ENCODE results near the gene LRMDA. TPM values are rescaled to one million over a fixed set of nuclear protein-coding genes. Genes with fewer than 3 reads are reported as not detected.
A peak's percentile ranks its signal among the peaks of the same experiment; 100 is the strongest.

LRMDA gene
- total and polyA plus RNA-seq, 10 of the 15 experiments (the other 5 are each of a cell fraction or from before 2014, with no cell fraction given) = 0.07 to 0.54 (median 0.29) TPM; not detected in 4

DNA sequence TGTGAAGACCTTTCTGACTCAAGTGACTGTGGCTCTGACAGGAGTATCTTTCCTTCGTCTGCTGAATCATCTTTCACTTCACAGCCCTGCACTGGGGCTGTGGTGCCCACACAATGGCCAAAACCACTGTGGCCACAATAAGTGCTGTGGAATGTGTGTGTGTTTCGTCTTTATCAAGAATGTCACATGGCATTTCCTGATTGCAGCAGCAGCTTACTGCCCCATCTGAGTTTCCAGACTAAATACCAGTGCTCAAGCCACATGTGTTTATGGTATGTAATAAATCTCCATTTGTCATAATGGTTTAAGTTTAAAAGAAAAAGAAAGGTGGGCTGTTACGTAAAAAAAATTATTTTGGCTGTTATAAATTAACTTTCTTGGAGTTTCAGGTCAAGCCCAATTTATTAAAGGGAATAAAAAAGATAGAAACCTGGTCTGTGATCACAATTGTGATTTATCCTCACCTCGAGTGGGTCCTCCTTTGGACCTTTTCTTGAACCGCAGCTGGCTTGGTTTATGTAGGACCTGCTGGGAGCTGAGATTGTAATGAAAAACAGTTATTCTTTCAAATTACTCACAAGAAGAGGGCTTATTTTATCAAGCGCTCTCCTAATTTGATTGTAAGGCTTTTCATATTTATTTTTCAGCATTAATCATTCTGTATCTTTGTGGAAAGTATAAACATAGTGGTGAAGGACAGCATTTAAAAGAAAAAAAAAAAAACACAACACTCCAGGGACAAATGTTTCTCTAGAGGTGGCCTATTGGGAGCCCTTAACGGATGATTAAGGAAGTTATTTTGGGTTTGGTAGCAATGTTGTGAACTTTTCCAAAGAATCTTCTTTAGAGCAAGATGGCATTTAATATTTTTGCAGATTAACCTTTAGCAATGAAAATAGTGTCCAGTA is 116.2 kb downstream of the LRMDA start:
- no peaks in the 10 kb centered on the region for H3K79me2 ChIP-seq (ENCODE audit: control insufficient read depth, insufficient read depth, low read length)
- WGBS (ENCODE audit: insufficient coverage, insufficient replicate concordance, low lambda C conversion rate, missing lambda C conversion rate) = 1% methylated on average over 7 of the region's 7 CpGs
- no peak overlapping the region for H3K4me3 ChIP-seq
- peak; percentile 95 for ATAC-seq
- H3K9ac ChIP-seq (ENCODE audit: control insufficient read depth, insufficient read depth, low read length) = no peak overlapping the region
- no peaks in the 10 kb centered on the region for H3K36me3 ChIP-seq (ENCODE audit: control insufficient read depth in 2 of 2, insufficient read depth in 2 of 2, low read length in 1 of 2)
- H3K27ac ChIP-seq (ENCODE audit: control insufficient read depth, insufficient read depth) = no peak overlapping the region
- ChIA-PET SMC1A (ENCODE audit: uncharacterized antibody, unreplicated experiment) (interaction anchor here (0.7 to 4.9 kb wide), 11 partner anchors 11 to 85 kb away, joined by 3 to 30 read pairs (median 4); no protein-coding TSS in a partner anchor), CTCF (interaction anchor here (3.0 kb wide), 1 partner anchor 23 kb away, joined by 13 read pairs; no protein-coding TSS in a partner anchor), RAD21 (ENCODE audit: unreplicated experiment) (interaction anchor here (1.2 to 2.7 kb wide), 4 partner anchors 55 to 146 kb away, joined by 4 to 7 read pairs (median 6); partner anchors contain the start of gene ZNF503), POLR2A (interaction anchor here (0.5 to 1.2 kb wide), 3 partner anchors 20 to 117 kb away, joined by 3 to 4 read pairs (median 3); no protein-coding TSS in a partner anchor)
- DNase-seq (ENCODE audit: low read depth, low spot score) = peak; percentile 33
- no peaks in the 10 kb centered on the region for H3K27me3 ChIP-seq (replicated peaks in 1 of 2; ENCODE audit: control insufficient read depth in 2 of 2, insufficient read depth in 2 of 2, low read length in 1 of 2)
- H4K20me1 ChIP-seq (ENCODE audit: control insufficient read depth, insufficient read depth) = no peaks in the 10 kb centered on the region
- H3K4me2 ChIP-seq (ENCODE audit: control insufficient read depth, insufficient read depth) = no peak overlapping the region
- no peak overlapping the region for H2AFZ ChIP-seq (ENCODE audit: control insufficient read depth, low read depth, low read length)
- FAIRE-seq = peak; percentile 7
- intact Hi-C loops (cut with micrococcal nuclease; ENCODE audit: unreplicated experiment) (no loop called here), in situ Hi-C loops (cut with MboI) (no loop called here)
- no peaks in the 10 kb centered on the region for H3K4me1 ChIP-seq (ENCODE audit: control insufficient read depth, insufficient read depth, low read length)
- no TSS peak for BruUV-seq (replicated peaks)
- H3K9me3 ChIP-seq (replicated peaks; ENCODE audit: control insufficient read depth, insufficient read depth, low read length) = no peaks in the 10 kb centered on the region
- TF ChIP-seq POU2F2 (IDR thresholded peaks at IDR 0.05; ENCODE audit: borderline replicate concordance, low read depth, low read length) (no peak), RAD51 (IDR thresholded peaks at IDR 0.05) (peak; percentile 47; the same call in 1 of the 2 replicates), RELA (IDR thresholded peaks at IDR 0.05; ENCODE audit: borderline replicate concordance, partially characterized antibody) (no peak), BHLHE40 (IDR thresholded peaks at IDR 0.05; ENCODE audit: borderline replicate concordance in 1 of 2, low read depth in 2 of 2, low read length in 1 of 2) (peak in 1 of 2 experiments; percentile 39; a peak in 1 of 4 replicates), FOXM1 (IDR thresholded peaks at IDR 0.05; ENCODE audit: low read depth, low read length) (no peak), EP300 (IDR thresholded peaks at IDR 0.05; ENCODE audit: borderline replicate concordance in 1 of 2, control insufficient read depth in 1 of 2, low read depth in 2 of 2, low read length in 2 of 2) (0 out of 4 replicates have a peak, but pooled peaks of 1 of the 2 experiments have one; percentile 13), RBBP5 (conservative IDR thresholded peaks at IDR 0.05) (no peak), CREM (IDR thresholded peaks at IDR 0.05; ENCODE audit: low read depth) (no peak), MYC (IDR thresholded peaks at IDR 0.05; ENCODE audit: insufficient read depth, insufficient read length, insufficient replicate concordance, low read length, severe bottlenecking) (no peak)
- TF ChIP-seq, protein P1, sequence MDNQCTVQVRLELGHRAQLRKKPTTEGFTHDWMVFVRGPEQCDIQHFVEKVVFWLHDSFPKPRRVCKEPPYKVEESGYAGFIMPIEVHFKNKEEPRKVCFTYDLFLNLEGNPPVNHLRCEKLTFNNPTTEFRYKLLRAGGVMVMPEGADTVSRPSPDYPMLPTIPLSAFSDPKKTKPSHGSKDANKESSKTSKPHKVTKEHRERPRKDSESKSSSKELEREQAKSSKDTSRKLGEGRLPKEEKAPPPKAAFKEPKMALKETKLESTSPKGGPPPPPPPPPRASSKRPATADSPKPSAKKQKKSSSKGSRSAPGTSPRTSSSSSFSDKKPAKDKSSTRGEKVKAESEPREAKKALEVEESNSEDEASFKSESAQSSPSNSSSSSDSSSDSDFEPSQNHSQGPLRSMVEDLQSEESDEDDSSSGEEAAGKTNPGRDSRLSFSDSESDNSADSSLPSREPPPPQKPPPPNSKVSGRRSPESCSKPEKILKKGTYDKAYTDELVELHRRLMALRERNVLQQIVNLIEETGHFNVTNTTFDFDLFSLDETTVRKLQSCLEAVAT (IDR thresholded peaks at IDR 0.05) = peak; percentile 32; the same call in 1 of the 2 replicates
- TF ChIP-seq, protein P2, sequence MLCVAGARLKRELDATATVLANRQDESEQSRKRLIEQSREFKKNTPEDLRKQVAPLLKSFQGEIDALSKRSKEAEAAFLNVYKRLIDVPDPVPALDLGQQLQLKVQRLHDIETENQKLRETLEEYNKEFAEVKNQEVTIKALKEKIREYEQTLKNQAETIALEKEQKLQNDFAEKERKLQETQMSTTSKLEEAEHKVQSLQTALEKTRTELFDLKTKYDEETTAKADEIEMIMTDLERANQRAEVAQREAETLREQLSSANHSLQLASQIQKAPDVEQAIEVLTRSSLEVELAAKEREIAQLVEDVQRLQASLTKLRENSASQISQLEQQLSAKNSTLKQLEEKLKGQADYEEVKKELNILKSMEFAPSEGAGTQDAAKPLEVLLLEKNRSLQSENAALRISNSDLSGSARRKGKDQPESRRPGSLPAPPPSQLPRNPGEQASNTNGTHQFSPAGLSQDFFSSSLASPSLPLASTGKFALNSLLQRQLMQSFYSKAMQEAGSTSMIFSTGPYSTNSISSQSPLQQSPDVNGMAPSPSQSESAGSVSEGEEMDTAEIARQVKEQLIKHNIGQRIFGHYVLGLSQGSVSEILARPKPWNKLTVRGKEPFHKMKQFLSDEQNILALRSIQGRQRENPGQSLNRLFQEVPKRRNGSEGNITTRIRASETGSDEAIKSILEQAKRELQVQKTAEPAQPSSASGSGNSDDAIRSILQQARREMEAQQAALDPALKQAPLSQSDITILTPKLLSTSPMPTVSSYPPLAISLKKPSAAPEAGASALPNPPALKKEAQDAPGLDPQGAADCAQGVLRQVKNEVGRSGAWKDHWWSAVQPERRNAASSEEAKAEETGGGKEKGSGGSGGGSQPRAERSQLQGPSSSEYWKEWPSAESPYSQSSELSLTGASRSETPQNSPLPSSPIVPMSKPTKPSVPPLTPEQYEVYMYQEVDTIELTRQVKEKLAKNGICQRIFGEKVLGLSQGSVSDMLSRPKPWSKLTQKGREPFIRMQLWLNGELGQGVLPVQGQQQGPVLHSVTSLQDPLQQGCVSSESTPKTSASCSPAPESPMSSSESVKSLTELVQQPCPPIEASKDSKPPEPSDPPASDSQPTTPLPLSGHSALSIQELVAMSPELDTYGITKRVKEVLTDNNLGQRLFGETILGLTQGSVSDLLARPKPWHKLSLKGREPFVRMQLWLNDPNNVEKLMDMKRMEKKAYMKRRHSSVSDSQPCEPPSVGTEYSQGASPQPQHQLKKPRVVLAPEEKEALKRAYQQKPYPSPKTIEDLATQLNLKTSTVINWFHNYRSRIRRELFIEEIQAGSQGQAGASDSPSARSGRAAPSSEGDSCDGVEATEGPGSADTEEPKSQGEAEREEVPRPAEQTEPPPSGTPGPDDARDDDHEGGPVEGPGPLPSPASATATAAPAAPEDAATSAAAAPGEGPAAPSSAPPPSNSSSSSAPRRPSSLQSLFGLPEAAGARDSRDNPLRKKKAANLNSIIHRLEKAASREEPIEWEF (IDR thresholded peaks at IDR 0.05; ENCODE audit: insufficient replicate concordance, low read depth, low read length) = no peak
- TF ChIP-seq, protein P3, sequence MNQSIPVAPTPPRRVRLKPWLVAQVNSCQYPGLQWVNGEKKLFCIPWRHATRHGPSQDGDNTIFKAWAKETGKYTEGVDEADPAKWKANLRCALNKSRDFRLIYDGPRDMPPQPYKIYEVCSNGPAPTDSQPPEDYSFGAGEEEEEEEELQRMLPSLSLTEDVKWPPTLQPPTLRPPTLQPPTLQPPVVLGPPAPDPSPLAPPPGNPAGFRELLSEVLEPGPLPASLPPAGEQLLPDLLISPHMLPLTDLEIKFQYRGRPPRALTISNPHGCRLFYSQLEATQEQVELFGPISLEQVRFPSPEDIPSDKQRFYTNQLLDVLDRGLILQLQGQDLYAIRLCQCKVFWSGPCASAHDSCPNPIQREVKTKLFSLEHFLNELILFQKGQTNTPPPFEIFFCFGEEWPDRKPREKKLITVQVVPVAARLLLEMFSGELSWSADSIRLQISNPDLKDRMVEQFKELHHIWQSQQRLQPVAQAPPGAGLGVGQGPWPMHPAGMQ (IDR thresholded peaks at IDR 0.05; ENCODE audit: borderline replicate concordance) = no peak

All from GM12878 (cell line).